OCI-LY3 (cell line): Measurements from ENCODE around the gene RSPRY1.

Source experiments
- H2AFZ ChIP-seq: fragments of 200-600, 300-600 bp; shearing (Covaris generic); 2 replicates; pipeline ENCODE4 v1.6.0; 2014; ENCODE audit warnings: antibody characterized with exemption, low read depth, low read length
- H3K27ac ChIP-seq: fragments of 200-600, 300-600 bp; sonication (generic); 2 replicates; pipeline ENCODE4 v1.5.1; 2014; ENCODE audit warnings: mild to moderate bottlenecking, low read length, moderate library complexity, mixed read lengths
- H3K27me3 ChIP-seq: fragments of 200-600, 300-600 bp; sonication (generic); 2 replicates; pipeline ENCODE4 v1.6.1; 2014; ENCODE audit warnings: low read depth, low read length, mixed read lengths
- H3K36me3 ChIP-seq: fragments of 200-600, 300-600 bp; sonication (generic); replicated peaks from 2 replicates; pipeline ENCODE3; 2014; ENCODE audit warnings: low read depth, low read length, mixed read lengths
- H3K4me1 ChIP-seq: fragments of 300-600, 200-600 bp; sonication (generic); 2 replicates; pipeline ENCODE4 v1.6.1; 2014; ENCODE audit warnings: low read length, mixed read lengths
- H3K4me2 ChIP-seq: fragments of 200-600, 300-600 bp; sonication (generic); 2 replicates; pipeline ENCODE4 v1.6.1; 2014; ENCODE audit warnings: low read length, mixed read lengths
- H3K4me3 ChIP-seq: fragments of 300-600, 200-600 bp; sonication (generic); 2 replicates; pipeline ENCODE4 v1.5.1; 2014; ENCODE audit warnings: antibody characterized with exemption, mild to moderate bottlenecking, low read length, moderate library complexity
- H3K79me2 ChIP-seq: fragments of 300-600, 200-600 bp; shearing (Covaris generic); 2 replicates; pipeline ENCODE4 v1.6.1; 2014; ENCODE audit warnings: mild to moderate bottlenecking, low read length, mixed read lengths
- H3K9ac ChIP-seq: fragments of 300-600, 200-600 bp; shearing (Covaris generic); 2 replicates; pipeline ENCODE4 v1.6.0; 2014; ENCODE audit warnings: mild to moderate bottlenecking, low read length, moderate library complexity
- H3K9me3 ChIP-seq: fragments of 200-600, 300-600 bp; shearing (Covaris generic); 2 replicates; pipeline ENCODE4 v1.6.1; 2014; ENCODE audit warnings: low read length, mixed read lengths; ENCODE audit not compliant: insufficient read depth
- H4K20me1 ChIP-seq: fragments of 200-600, 300-600 bp; sonication (generic); 2 replicates; pipeline ENCODE4 v1.6.1; 2016; ENCODE audit warnings: low read length, mixed read lengths; ENCODE audit not compliant: insufficient read depth
- EZH2phosphoT487 ChIP-seq: fragments of 200-600 bp; shearing (Covaris generic); IDR thresholded peaks from 2 replicates; pipeline ENCODE4 v1.6.1; 2018; ENCODE audit warnings: antibody characterized with exemption, mixed run types, low read depth
- TF ChIP-seq, protein P1 (sequence below): fragments of 200-600, 300-600 bp; sonication (generic); IDR thresholded peaks from 2 replicates; pipeline ENCODE4 v1.5.1; 2014; ENCODE audit warnings: antibody characterized with exemption, low read length, low read depth

The RSPRY1 gene

DNA sequence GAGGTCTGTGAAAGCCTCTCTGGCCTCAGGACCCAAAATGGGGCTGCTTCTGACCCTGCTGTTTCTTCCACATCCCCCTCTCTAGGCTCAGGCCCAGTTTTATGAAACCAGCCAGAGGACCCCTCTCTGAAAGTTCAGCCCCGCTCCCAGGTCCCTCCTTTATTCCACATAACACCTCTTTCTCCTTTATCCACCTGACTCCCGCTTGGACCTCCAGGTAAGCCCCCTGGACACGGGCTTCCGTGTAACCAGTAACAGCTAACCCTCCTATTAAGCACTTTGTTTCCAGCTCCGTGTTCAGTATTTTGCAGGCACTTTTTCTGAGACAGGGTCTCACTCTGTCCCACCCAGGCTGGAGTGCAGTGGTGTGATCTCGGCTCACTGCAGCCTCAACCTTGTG, 37.6 kb upstream of the RSPRY1 start:
- Histone ChIP-seq H3K79me2 (no peaks in the 10 kb centered on the region), H3K4me1 (no peaks in the 10 kb centered on the region), H3K4me2 (no peak overlapping the region), H3K27ac (no peak overlapping the region), H3K9ac (no peak overlapping the region), H3K36me3 (peaks cover 18% of the 10 kb centered on the region), H2AFZ (no peak overlapping the region), H4K20me1 (no peaks in the 10 kb centered on the region), H3K9me3 (no peaks in the 10 kb centered on the region), H3K27me3 (no peaks in the 10 kb centered on the region), H3K4me3 (no peak overlapping the region)
- TF ChIP-seq, protein P1, sequence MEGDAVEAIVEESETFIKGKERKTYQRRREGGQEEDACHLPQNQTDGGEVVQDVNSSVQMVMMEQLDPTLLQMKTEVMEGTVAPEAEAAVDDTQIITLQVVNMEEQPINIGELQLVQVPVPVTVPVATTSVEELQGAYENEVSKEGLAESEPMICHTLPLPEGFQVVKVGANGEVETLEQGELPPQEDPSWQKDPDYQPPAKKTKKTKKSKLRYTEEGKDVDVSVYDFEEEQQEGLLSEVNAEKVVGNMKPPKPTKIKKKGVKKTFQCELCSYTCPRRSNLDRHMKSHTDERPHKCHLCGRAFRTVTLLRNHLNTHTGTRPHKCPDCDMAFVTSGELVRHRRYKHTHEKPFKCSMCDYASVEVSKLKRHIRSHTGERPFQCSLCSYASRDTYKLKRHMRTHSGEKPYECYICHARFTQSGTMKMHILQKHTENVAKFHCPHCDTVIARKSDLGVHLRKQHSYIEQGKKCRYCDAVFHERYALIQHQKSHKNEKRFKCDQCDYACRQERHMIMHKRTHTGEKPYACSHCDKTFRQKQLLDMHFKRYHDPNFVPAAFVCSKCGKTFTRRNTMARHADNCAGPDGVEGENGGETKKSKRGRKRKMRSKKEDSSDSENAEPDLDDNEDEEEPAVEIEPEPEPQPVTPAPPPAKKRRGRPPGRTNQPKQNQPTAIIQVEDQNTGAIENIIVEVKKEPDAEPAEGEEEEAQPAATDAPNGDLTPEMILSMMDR: no peak
- TF ChIP-seq EZH2phosphoT487: no peak

DNA sequence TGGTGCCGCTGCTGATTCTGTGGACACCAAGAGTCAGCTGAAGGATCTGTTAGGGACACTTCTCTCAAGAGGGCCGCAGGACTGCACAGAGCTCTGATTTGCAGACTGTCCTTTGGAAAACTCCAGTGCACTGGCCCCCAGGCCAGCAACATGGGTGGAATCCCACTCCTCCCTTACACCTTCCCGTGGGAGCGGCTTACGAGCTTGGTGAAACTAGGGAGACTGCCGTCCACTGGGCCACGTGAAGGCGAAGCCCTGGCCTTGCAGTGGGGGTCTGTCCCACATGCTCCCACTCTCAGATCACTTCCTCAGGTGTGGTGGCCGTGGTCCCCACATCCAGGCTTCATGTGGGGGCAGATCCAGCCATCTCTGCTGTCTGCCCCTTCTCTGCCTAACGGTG, 36.7 kb upstream of the RSPRY1 start:
- Histone ChIP-seq H3K9ac (no peak overlapping the region), H3K9me3 (no peaks in the 10 kb centered on the region), H3K4me3 (no peak overlapping the region), H3K36me3 (peaks cover 21% of the 10 kb centered on the region), H3K27ac (no peak overlapping the region), H4K20me1 (no peaks in the 10 kb centered on the region), H2AFZ (no peak overlapping the region), H3K27me3 (no peaks in the 10 kb centered on the region), H3K79me2 (no peaks in the 10 kb centered on the region), H3K4me1 (no peaks in the 10 kb centered on the region), H3K4me2 (no peak overlapping the region)
- no peak for TF ChIP-seq EZH2phosphoT487
- TF ChIP-seq, protein P1: no peak

DNA sequence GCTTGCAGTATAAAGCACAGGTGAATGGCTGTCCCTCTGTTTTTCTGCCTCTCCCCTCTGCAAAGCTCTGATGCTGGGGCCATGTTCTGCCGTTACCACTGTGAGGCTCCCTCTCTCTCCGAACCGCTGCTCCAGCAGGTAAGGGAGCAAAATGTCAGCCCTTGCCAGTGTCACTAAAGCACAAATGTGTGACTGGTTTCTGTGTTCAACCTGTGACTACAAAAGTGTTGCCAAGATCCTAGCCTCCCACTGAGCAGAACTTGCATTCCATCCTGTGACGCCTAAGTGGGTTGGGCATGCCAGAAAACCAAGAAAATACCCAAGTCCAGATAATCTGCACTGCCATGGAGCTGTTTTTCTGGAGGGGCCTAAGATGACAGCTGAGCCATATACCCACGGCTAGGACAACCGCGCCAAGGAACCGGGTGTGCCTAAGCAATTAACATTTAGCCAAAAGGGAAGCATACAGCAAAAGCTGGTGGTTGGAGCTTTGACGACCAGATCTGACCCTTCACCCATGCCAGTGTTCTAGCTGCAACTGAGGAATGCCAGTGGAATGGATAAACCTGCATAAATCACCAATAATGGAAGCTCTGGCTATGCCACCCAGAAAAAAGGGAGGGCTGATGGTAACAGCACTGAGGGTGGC, 35.3 kb upstream of the RSPRY1 start:
- H3K4me2 ChIP-seq: no peak overlapping the region
- peaks cover 21% of the 10 kb centered on the region for H3K36me3 ChIP-seq
- H3K79me2 ChIP-seq: no peaks in the 10 kb centered on the region
- H3K9ac ChIP-seq: no peak overlapping the region
- no peaks in the 10 kb centered on the region for H3K4me1 ChIP-seq
- no peaks in the 10 kb centered on the region for H3K9me3 ChIP-seq
- H4K20me1 ChIP-seq: no peaks in the 10 kb centered on the region
- no peak overlapping the region for H3K4me3 ChIP-seq
- H3K27ac ChIP-seq: no peak overlapping the region
- H3K27me3 ChIP-seq: no peaks in the 10 kb centered on the region
- H2AFZ ChIP-seq: no peak overlapping the region
- TF ChIP-seq EZH2phosphoT487: no peak
- TF ChIP-seq, protein P1: no peak

DNA sequence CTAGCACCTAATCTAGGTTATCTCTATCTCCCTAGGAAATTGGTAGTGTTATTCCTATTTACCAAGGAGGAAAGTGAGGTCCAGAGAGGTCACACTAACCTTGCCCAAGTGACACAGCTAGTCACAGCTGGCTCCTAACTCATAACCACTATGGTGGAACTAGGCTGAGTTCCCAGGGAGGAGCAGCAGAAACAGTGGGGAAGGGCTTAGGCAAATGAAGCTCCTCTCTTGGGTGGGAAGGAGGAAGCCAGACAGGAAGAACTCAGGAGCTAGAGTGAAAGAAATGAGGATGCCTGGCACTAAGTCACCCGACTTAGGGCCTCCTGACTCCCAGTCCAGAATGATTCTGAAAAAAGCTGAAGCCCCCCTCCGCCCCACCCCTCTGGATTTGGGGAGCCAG, 34.8 kb upstream of the RSPRY1 start:
- H3K4me2 ChIP-seq: no peak overlapping the region
- no peak overlapping the region for H3K27ac ChIP-seq
- no peaks in the 10 kb centered on the region for H3K79me2 ChIP-seq
- no peaks in the 10 kb centered on the region for H3K9me3 ChIP-seq
- H3K27me3 ChIP-seq: no peaks in the 10 kb centered on the region
- no peak overlapping the region for H3K9ac ChIP-seq
- peaks cover 26% of the 10 kb centered on the region for H3K36me3 ChIP-seq
- no peaks in the 10 kb centered on the region for H4K20me1 ChIP-seq
- H3K4me3 ChIP-seq: no peak overlapping the region
- no peak for TF ChIP-seq EZH2phosphoT487
- TF ChIP-seq, protein P1: no peak
- H2AFZ ChIP-seq: no peak overlapping the region
- no peaks in the 10 kb centered on the region for H3K4me1 ChIP-seq
